ENCODE data around the gene ZNHIT3. TPM values are rescaled to one million over a fixed set of nuclear protein-coding genes. Genes with fewer than 3 reads are reported as not detected.

ZNHIT3 gene
- total RNA-seq, 2 donors from 2014 or later: 13.8 to 27.1 TPM

DNA sequence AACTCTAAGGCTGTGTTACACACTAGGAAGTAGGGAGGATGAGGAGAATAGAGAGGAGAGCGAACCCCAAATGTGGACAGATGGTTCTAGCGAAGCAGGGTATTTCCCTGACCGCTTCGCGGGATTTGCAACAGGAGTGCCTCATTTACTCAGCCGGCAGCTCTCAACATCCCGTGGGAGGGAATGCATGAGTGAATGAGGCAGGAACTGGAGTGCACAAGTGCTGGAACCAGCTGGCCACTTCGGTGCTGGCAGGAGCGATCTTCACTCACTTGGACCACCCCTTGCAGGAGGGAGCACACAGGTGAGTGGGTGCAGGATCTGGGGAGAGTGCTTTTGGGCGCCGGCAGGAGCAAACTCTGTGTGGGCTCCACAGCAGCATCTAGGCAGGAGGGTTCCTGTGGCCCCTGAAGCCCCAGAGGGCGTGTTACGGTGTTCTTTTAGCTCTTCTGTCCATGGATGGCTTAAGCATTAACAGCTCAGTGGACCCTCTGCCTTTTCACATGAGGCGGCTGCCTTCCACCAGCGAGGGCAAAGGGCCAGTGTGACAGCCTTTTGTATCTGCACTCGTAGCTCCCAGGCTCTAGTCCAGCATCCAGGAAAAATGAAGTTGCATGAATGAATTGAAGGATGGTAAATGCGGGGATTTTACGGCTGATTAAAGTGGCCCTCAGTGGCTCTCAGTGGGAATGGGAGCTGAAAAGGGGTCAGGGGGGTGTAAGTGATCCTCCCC is 17.4 kb upstream of the ZNHIT3 start:
- no peak overlapping the region for H3K4me3 ChIP-seq
- H3K4me1 ChIP-seq (ENCODE audit: control insufficient read depth in 1 of 2, low read depth in 2 of 2): no peaks in the 10 kb centered on the region
- ATAC-seq (ENCODE audit: insufficient number of reproducible peaks, low FRiP score, low read depth) (no peak), DNase-seq (ENCODE audit: low spot score) (no peak)
- no peaks in the 10 kb centered on the region for H3K9me3 ChIP-seq
- H3K27me3 ChIP-seq (replicated peaks; ENCODE audit: insufficient read depth): no peaks in the 10 kb centered on the region
- TF ChIP-seq, protein P1, sequence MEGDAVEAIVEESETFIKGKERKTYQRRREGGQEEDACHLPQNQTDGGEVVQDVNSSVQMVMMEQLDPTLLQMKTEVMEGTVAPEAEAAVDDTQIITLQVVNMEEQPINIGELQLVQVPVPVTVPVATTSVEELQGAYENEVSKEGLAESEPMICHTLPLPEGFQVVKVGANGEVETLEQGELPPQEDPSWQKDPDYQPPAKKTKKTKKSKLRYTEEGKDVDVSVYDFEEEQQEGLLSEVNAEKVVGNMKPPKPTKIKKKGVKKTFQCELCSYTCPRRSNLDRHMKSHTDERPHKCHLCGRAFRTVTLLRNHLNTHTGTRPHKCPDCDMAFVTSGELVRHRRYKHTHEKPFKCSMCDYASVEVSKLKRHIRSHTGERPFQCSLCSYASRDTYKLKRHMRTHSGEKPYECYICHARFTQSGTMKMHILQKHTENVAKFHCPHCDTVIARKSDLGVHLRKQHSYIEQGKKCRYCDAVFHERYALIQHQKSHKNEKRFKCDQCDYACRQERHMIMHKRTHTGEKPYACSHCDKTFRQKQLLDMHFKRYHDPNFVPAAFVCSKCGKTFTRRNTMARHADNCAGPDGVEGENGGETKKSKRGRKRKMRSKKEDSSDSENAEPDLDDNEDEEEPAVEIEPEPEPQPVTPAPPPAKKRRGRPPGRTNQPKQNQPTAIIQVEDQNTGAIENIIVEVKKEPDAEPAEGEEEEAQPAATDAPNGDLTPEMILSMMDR (IDR thresholded peaks at IDR 0.05): no peak
- H3K36me3 ChIP-seq: no peaks in the 10 kb centered on the region
- no peak overlapping the region for H3K27ac ChIP-seq

DNA sequence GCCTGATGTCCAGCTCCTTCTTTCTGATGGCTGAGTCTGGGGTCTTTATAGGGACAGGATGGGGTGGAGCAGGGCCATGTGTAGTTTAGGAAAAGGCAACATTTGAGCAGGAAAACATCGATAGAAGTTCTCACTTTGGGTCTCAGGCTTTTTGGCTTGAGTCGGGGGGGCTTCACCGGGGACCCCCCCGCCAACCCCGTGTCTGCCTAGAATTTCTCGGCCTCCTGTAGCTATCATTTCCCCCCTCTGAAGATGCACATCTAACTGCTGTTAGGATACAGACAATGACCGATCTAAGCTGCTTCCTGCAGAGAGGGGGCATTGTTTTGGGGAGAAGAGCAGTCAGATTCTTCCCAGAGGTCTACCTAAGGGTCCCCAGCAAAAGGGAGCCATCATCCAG is 16.7 kb upstream of the ZNHIT3 start:
- ATAC-seq (ENCODE audit: insufficient number of reproducible peaks, low FRiP score, low read depth): no peak
- DNase-seq (ENCODE audit: low spot score): no peak
- no peak overlapping the region for H3K4me3 ChIP-seq
- H3K27ac ChIP-seq: no peak overlapping the region
- no peaks in the 10 kb centered on the region for H3K4me1 ChIP-seq (ENCODE audit: control insufficient read depth in 1 of 2, low read depth in 2 of 2)
- H3K9me3 ChIP-seq: no peaks in the 10 kb centered on the region
- TF ChIP-seq, protein P1 (IDR thresholded peaks at IDR 0.05): no peak
- H3K36me3 ChIP-seq: no peaks in the 10 kb centered on the region
- no peaks in the 10 kb centered on the region for H3K27me3 ChIP-seq (replicated peaks; ENCODE audit: insufficient read depth)

DNA sequence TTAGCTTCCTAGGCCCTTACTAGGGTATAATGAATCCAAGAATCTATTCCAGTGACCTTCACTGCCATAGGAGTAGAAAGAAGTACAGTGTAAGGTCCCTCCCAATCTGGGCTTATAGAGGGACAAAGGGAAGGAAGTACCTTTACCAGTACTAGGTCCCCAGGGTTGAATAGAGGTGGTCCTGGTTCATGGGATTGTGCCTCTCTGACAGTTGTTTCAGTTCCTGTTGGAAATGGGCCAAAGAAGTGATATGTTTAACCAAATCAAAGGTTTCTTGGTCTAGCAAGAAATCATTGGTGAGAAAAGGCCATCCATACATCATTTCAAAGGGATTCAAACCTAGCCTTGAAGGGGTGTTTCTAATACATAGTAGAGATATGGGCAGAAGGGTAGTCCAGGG is 16.0 kb upstream of the ZNHIT3 start:
- TF ChIP-seq, protein P1 (IDR thresholded peaks at IDR 0.05): no peak
- ATAC-seq (ENCODE audit: insufficient number of reproducible peaks, low FRiP score, low read depth) (no peak), DNase-seq (ENCODE audit: low spot score) (no peak)
- Histone ChIP-seq H3K36me3 (no peaks in the 10 kb centered on the region), H3K4me3 (no peak overlapping the region), H3K9me3 (no peaks in the 10 kb centered on the region), H3K4me1 (ENCODE audit: control insufficient read depth in 1 of 2, low read depth in 2 of 2) (no peaks in the 10 kb centered on the region), H3K27ac (no peak overlapping the region), H3K27me3 (replicated peaks; ENCODE audit: insufficient read depth) (no peaks in the 10 kb centered on the region)

DNA sequence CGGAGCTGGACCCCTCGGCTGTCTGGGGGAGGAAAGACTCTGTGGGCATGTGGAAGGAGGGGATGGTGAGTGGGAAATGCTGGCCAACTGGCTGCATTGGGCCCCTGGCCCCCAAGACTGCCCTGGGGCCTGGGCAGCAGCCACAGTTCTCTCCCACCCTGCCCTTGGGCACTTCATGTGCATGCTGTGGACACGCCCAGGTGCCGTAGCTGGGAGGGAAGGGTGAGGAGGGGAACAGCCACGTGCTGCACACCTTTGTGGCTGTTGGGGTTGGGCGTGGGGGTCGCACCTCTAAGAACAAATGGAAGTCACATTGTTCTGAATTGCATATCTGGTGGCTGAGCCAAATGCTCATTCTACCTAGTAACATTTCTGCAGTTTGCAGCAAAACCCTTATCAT is 11.9 kb upstream of the ZNHIT3 start:
- H3K27me3 ChIP-seq (replicated peaks; ENCODE audit: insufficient read depth): no peaks in the 10 kb centered on the region
- H3K4me3 ChIP-seq: no peak overlapping the region
- H3K9me3 ChIP-seq: no peaks in the 10 kb centered on the region
- no peak overlapping the region for H3K27ac ChIP-seq
- no peaks in the 10 kb centered on the region for H3K4me1 ChIP-seq (ENCODE audit: control insufficient read depth in 1 of 2, low read depth in 2 of 2)
- H3K36me3 ChIP-seq: no peaks in the 10 kb centered on the region
- ATAC-seq (ENCODE audit: insufficient number of reproducible peaks, low FRiP score, low read depth) (no peak), DNase-seq (ENCODE audit: low spot score) (no peak)
- TF ChIP-seq, protein P1 (IDR thresholded peaks at IDR 0.05): no peak

DNA sequence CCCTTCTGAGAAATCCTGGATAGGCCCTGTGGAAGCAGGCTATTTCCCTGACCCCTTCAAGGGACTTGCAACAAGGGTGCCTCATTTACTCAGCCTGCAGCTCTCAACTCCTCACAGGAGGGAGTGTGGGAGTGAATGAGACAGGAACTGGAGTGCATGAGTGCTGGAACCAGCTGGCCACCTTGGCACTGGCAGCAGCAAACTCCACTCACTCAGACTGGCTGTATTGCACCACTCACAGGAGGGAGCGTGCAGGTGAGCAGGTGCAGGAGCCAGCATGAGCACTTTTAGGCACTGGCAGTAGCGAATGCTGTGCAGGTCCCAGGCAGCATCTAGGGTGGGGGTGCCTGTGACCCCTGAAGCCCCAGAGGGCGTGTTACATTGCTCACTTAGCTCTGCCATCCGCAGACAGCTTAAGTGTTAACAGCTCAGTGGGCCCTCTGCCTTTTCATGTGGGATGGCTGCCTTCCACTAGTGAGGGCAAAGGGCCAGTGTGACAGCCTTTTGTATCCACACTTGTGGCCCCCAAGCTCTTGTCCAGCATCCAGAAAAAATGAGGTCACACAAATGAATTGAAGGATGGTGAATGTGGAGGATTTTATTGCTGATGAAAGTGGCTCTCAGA is 11.0 kb upstream of the ZNHIT3 start:
- Histone ChIP-seq H3K9me3 (no peaks in the 10 kb centered on the region), H3K36me3 (no peaks in the 10 kb centered on the region), H3K4me1 (ENCODE audit: control insufficient read depth in 1 of 2, low read depth in 2 of 2) (no peaks in the 10 kb centered on the region), H3K4me3 (no peak overlapping the region), H3K27ac (no peak overlapping the region), H3K27me3 (replicated peaks; ENCODE audit: insufficient read depth) (no peaks in the 10 kb centered on the region)
- ATAC-seq (ENCODE audit: insufficient number of reproducible peaks, low FRiP score, low read depth) (no peak), DNase-seq (ENCODE audit: low spot score) (no peak)
- TF ChIP-seq, protein P1 (IDR thresholded peaks at IDR 0.05): no peak

Measured in thoracic aorta (tissue), 2 donors.